ENCODE measurements around the gene DIP2C.

- TF ChIP-seq CTCF (IDR thresholded peaks at IDR 0.05) (no peak), ELF1 (IDR thresholded peaks at IDR 0.05) (no peak), JUND (IDR thresholded peaks at IDR 0.05) (no peak), RFX5 (IDR thresholded peaks at IDR 0.05; ENCODE audit: low read length) (no peak), MXI1 (IDR thresholded peaks at IDR 0.05; ENCODE audit: low read depth, low read length) (no peak), SIN3A (IDR thresholded peaks at IDR 0.05; ENCODE audit: borderline replicate concordance, low read depth, low read length) (no peak), EP300 (IDR thresholded peaks at IDR 0.05; ENCODE audit: borderline replicate concordance in 1 of 2, low read depth in 1 of 2, low read length in 1 of 2) (no peak), CHD2 (IDR thresholded peaks at IDR 0.05; ENCODE audit: low read length, partially characterized antibody) (no peak), USF2 (IDR thresholded peaks at IDR 0.05; ENCODE audit: borderline replicate concordance, low read depth, low read length) (no peak), TCF12 (IDR thresholded peaks at IDR 0.05) (no peak), NFIC (IDR thresholded peaks at IDR 0.05; ENCODE audit: borderline replicate concordance) (no peak)
Observed at GRCh38 chr10:343231-344220, 345.9 kb downstream of the DIP2C start.
